Midbrain (tissue), 1 donor: Measurements from ENCODE around the gene ERC2.
"Not testable (repeated sequence)": the region's sequence is repeated elsewhere in the genome, so short reads cannot be mapped to it uniquely, and the experiment has no call there.

Source experiments
- DNase-seq: peaks from one replicate; lab custom pipeline; 2025; lab: John Stamatoyannopoulos, UW

The ERC2 gene

DNA sequence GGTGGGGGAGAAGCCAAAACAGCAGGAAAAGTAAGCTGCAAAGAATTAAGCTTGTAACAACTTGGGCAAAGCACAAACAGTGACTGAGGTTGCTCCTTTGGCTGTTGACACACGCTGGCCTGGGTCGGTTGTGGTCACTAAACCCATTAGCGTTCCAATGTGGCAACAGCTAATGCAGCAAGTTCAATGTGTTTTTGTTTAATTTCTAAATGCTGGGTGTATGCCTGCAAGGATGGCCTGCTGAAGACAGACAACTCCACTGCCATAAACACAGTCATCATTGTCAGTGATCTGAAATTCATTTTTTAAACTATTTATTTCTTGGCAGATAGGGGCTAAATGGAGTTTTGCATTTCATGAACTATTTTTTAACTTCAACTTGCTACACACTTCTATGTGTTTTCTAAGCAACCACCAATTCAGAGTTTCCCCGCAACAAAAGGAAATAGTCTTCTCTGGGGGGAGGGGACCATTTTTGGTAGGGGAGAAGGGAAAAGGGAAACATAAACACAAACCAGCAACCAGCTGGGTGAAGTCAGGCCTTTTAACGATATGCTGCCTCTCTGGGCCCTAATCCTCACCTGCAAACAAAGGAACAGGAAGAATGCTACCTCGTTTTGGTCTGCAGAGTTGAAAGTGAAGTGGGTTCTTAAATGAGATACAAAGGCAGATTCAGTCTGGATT lies 946.4 kb downstream of the ERC2 start:
- no peak for DNase-seq

DNA sequence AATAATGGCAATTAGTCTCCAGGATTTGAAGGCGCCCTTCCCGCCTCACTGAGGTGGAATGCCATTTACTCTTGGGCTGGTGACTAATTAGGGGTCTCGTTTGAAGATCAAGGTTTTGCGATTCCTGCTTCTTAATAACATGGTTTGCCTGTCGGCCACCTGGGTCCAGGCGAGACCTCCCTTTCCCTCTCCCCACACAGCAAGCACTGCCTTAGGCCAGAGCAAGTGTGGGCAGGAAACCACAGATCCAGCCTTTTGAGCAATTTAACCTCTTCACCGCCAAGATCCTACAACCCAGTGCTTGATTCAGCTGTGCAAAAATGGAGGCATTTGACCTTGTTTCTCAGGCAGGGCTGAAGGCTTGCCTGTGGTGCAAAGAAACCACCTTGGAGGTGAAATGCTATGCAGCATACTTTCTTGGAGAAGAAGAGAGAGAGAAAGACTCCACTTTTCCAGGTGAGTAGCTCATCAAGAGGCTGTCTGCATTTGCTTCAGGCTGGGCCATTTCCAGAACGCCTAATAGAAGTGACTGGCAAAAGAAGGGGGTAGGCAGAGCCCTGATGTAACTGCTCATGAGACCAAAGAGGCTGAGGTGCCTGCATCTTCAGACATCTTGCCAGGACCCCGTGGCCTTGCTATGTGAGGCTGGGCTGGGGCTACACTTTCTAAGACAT lies 947.1 kb downstream of the ERC2 start:
- DNase-seq, result no peak

- no peak for DNase-seq
Measured at GRCh38 chr3:55519019-55519418, 949.2 kb downstream of the ERC2 start.

DNA sequence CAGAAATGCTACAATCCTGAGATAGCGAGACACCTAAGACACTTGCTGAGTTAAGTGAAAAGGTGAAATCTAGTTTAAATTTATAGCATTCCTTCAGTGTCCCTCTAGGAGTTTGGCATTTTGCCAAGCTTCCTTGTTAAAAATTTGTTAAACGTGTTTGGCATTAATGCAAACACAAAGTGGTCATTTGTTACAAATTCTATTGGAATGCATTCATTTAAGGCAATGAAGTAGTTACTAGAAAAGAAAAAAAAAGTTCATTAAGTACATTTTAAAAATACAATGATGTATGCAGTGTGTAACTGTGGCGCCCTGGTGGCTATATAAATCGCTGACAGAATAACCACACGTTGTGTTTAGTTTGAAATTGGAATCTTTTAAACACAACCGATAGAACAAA lies 949.8 kb downstream of the ERC2 start:
- no peak for DNase-seq

DNA sequence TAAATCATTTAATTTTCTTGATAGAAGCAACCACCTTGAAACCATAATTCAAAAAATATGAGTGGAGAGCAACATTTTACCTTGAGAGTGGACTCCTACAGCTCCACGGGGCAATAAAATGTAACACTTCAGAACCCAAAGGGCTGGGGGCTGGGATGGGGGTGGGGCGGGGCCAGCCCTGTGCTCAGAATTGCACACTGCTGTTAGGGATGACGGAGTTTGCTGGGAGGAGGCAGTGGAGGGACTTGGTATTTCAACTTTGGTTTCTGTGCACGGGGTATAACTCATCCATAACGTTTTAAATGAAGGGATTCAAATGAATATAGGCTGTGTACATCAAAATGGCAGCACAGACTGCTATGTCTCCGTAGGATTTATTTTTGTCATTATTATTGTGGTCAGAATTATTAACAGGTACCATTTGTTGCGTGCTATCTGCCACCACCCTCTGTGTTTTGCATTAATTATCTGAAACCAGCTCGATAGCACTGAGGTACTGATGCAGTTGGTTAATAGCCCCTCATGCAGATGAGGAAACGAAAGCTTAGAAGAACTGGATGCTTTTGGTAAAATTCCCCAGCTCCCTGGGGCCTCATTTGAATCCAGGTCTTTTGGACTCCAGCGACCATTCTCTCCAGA lies 951.8 kb downstream of the ERC2 start:
- no peak for DNase-seq

DNA sequence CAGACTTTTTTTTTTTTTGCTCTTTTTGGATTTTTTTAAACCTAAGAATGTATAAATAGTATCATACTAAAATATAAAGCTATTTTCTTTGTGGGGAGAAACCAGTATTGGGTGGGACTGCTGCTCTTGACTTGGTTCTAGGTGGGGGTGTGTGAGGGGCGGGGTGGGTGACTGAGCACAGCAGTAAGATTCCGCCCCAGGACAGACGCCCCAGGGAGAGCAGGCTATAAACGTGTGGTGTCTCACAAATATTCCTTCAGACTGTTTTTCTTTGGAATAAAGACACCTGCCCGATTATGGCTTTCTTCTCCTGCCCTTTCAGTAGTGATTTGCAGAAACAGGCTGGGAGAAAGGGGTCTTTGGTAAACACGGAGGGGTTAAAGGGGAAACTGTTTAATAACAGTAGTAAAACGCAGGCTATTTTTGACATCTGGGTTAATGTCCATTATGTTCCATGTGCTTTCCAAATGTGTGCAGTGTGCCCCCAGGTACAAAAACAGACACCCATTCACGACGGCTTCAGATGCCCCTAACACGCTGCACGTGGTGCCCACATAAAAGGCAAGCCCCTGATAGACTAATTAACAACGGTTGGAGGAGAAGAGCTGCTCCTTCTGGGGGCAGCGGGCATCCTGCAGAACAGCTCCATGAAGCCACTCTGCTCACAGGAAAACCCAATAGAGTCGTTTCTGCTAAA lies 952.6 kb downstream of the ERC2 start:
- no peak for DNase-seq

- DNase-seq, result no peak
Measured at GRCh38 chr3:55514962-55515361, 953.3 kb downstream of the ERC2 start.

- DNase-seq, result no peak
Measured at GRCh38 chr3:55512571-55513343, 955.5 kb downstream of the ERC2 start.

DNA sequence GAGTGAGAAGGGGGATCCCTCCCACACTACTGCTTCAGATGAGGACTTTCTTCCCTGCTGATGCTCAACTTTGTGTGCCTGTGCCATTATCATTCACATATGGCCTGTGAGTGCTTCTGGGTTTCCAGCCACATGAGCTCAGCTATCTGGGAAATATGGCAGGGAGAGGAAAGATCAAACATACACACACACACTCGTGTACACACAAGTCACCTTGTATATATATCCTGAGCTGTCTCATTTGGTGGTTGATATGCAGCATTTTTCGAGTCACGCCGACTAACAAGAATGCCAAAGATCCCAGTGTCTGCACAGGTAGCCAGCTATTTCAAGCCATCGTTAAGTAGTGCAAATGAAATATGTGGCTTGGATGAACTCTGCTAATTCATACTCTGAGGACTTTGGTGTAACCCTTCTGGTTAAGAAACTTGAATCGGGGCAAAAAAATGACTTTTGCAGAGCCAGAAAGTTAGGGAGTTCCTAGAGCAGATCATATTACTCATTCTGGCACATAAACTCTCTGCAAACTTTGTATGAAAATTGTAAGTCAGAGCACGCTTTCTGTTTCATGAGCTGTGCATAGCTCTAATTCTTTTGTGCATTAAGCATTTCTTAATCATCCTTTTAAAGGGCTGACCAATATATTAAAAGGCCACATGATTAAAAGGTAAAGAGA lies 956.2 kb downstream of the ERC2 start:
- no peak for DNase-seq

GRCh38 chr3:55508335-55508734 lies 959.9 kb downstream of the ERC2 start:
- no peak for DNase-seq

GRCh38 chr3:55507808-55508207 lies 960.5 kb downstream of the ERC2 start:
- DNase-seq, result no peak

DNA sequence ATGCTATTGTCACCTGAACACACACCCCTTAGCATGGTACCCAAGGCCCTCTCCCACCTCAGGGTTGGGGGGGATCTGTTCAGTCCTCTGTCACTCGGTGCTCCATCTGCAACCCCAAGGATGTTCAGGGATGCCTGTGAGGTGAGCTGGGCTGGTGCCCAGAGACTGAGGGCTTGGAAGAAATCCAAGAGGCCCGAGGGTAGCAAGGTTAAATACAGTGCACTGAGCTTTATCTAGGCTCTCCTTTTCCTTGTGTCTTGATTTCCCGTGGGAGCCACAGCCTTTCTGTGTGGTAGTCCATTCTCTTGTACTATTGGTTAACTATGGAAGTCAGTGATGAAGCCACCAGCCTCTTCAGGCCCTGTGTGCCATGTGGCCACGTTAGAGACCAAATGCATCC lies 962.5 kb downstream of the ERC2 start:
- DNase-seq, result no peak

DNA sequence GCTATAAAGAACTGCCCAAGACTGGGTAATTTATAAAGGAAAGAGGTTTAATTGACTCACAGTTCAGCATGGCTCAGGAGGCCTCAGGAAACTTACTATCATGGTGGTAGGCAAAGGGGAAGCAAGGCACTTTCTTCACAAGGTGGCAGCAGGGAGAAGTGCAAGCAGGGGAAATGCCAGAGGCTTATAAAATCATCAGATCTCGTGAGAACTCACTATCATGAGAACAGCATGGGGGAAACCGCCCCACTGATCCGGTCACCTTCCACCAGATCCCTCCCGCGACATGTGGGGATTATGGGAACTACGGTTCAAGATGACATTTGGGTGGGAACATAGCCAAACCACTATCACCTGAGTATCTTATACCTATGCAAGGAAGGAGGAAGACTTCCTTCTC lies 963.2 kb downstream of the ERC2 start:
- DNase-seq, result not testable (repeated sequence)

GRCh38 chr3:55501905-55502304 lies 966.4 kb downstream of the ERC2 start:
- no peak for DNase-seq

GRCh38 chr3:55500555-55501330 lies 967.5 kb downstream of the ERC2 start:
- DNase-seq, result no peak

GRCh38 chr3:55498520-55498919 lies 969.7 kb downstream of the ERC2 start:
- DNase-seq, result no peak

DNA sequence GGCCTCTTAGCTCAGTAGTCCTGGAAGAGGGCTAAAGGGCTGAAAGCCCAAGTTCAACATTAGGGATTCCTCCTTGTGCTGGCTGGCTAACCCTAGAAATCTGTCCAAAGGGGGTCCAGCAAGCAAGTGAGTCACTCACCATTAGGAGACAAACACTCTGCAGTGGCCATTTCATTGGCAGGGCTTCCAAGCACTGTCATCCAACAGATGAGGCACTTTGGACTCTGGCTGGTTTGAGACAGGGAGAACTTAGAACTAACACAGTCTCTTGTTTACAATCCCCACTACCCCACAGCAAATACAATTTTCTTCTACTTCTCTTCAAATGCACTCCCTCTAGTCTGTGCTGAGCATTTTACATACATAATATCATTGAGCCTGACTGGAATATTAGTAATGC lies 971.0 kb downstream of the ERC2 start:
- DNase-seq, result no peak

DNA sequence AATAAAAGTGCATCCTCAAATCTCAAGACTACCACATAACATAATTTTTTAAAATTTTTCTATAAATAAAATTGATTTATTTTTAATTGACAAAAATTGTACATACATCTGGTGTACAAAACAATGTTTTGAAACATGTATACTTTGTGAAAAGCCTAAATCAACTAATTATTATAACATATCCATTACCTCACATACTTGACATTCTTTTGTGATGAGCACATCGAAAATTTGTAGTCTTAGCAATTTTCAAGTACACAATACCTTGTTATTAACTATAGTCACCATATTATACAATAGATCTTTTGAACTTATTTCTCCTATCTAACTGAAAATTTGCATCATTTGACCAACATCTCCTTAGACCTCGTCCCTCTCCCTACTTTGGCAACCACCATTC lies 973.3 kb downstream of the ERC2 start:
- DNase-seq, result no peak

DNA sequence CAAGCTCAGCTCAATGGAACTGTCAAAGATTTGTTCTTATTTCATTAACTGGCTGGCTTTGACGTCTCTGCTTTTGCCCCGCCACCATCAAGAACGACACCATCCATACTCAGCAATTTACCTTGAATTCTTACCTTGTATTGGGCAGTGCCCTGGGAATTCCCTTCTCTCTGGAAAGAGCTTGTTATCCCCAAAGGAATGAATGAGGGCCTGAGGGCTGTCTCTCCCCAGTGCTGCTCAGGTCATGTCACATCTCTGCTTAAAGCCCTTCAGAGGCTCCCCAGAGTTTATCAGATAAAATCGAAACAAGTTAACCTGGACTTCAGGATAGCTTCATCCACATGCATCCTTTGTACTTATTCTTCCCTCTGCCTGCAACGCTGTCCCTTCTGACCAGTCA lies 975.3 kb downstream of the ERC2 start:
- no peak for DNase-seq

DNA sequence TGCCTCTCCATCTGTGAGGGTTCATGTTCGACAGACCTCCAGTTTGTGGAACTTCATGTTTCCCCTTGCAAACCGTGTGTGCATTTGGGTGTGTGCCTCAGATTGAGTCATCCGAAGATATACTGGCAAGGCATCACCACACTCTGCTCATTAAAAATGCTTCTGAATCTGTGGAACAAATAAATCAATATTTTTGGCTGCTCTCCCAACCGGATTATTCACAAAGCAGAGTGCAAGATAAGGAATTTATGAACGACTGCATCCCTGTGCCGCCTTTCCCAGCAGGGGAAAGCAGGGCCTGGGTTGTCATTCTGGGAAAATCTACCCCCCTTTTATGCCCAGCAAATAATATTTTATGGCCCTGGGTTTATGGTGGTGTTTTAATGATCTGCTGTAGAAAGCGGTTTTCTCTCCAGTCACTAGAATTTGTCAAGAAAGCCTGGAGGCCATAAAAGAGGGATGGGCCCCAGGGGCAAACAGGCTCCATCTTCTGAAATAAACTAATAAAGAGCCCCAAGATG lies 976.9 kb downstream of the ERC2 start:
- DNase-seq, result no peak
